Stimulated activated CD4-positive, alpha-beta T cell treated with anti-CD3 and anti-CD28 coated beads, TNF-alpha, amount 100 ng/mL, for 48 hours (primary cell): Measurements from ENCODE around the gene LRGUK.

Experiments used
- DNase-seq, 3 donors: peaks; one replicate each; pipeline ENCODE4 v3.0.0-alpha.2; 2020; ENCODE audit warnings: low read depth in 3 of 3

LRGUK gene

DNA sequence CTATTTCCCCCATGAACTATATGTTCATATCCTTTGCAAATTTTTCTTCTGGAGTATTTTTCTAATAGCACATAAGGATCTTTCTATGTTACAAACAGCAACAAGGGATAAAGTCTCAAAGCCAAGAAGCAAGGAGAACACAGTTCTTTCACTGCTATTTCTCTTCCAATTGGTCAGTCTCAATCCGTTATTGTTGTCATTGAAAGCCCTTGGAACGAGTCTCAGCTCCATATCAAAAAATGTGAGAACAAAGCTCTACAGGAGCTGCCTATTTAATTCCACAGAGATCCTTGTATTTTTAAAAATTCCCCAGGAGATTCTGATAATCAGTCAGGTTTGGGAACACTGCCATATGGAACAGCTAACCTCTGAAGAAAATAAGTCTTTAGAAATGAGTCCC is 173.8 kb downstream of the LRGUK start:
- DNase-seq = no peak

DNA sequence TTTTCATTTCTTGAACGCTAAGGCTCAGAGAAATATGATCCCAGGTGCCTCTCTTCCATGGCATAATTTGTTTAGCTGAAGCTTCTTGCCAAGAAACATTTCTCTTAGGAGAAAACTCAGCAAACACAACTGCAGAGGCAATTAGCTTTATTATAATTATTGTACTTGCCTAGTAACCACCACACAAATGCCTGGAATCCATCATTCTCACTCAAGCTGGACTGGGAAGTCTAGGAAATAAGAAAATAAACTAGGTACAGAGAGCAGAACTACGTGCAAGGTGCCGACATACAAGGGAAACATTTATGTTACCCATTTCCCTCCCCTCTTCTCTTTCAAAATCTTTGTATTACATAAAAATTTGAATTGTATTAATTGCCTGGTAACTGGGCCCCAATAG is 174.5 kb downstream of the LRGUK start:
- DNase-seq = no peak

DNA sequence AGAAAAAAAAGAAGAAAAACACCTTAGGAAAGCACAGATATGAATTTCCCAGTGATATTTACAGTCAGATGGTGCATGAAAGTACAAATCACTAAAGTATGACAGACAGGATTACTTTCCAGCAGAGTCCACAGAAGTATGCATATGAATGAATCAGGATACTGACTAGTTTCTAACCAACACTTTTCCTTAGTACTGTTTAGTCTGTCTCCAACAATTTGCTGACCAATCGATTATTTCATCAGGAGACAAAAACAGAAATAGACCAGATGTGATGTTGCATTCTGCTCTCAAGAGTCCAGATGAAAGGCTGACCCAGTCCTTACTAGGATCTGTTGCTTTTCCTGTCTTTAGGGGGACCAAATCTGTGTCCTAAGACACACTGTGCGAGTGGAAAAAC is 175.0 kb downstream of the LRGUK start:
- DNase-seq = no peak

DNA sequence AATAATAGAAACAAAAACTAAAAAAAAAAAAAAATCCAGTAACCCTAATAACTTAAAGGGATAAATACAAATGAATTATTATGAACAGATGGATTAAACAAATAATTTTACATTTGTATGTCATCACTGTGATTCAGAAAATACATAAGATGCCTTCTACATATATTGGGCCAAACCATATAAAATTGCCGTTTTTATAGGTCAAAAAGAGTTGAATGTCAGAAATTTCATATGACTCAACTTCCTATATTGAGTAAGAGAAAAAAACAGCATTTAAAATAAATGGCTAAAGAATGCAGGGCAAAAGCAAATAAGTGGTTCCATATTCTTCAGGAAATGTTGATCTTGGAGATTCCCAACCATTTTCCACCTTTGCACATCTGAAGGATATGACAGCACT is 180.2 kb downstream of the LRGUK start:
- no peak for DNase-seq

DNA sequence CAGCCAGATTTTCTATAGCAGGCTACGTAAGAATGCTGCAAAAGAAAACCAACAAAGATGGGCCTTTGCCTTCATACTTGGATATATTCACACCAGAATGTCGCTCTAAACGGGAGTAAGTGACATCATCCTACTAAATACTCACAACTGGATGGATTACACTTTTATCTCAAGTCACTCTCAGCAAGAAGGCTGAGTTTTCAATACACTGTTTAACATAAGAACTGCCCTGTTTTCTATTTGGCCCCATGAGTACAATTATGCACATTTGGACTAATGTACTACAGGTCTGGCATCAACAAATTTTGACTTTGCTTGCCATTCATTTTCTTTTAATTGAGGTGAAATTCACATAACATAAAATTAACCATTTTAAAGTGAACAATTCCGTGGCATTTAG is 181.4 kb downstream of the LRGUK start:
- DNase-seq = no peak

DNA sequence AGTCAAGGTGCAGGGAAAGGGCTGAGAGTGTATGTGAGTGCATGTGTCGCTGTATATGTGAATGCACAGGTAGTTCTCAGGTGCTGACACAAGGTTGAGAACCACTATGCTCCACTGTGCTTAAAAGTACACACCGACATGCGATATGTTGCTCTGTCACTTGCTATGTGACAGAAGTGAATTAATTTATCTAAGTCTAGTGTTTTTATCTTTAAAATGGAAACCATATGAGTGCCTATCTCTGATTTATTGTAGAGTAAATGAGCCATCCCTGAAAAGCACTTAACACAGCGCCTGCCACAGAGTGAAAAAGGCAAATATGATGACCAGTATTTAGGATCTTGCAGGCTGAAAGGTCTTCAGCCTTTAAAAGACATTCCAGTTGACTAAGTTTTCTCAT is 184.7 kb downstream of the LRGUK start:
- DNase-seq = no peak

DNA sequence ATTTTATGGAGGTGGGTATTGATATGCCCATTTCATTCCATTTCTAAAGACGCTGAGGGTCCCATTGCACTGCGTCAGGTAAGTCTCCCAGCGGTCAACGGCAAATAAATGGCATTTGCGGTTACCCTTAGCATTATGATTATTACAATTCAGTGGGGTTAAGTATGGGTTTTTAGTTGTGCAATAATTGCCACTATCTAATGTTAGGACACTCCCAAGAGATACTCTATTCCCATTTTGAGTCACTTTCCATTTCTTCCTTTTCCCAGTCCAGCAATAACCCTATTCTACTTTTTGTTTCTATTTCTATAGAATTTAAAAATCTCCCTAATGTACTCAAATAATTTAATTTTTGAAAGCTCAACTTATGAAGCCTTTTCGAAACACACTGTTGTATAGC is 185.6 kb downstream of the LRGUK start:
- DNase-seq = no peak

DNA sequence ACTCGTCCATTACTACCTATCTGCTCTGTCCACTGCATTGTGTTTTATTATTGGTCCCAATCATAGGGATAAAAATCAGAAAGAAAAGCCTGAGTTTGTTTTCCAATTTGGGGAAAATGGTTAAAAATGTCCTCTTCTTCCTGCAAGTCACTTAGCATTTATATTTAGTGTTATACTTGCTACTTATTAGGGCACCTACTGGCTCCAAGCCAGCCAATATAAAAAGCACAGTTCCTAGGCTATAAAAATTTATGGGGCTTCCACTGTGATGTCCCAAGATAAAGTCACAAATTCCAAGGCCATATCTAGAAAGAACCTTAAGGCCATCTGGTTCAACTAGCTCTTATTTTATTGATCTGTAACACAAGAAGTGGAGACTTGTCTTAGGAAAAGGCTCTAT is 186.4 kb downstream of the LRGUK start:
- no peak for DNase-seq
